ENCODE data around the gene RNF17.

RNF17 gene

DNA sequence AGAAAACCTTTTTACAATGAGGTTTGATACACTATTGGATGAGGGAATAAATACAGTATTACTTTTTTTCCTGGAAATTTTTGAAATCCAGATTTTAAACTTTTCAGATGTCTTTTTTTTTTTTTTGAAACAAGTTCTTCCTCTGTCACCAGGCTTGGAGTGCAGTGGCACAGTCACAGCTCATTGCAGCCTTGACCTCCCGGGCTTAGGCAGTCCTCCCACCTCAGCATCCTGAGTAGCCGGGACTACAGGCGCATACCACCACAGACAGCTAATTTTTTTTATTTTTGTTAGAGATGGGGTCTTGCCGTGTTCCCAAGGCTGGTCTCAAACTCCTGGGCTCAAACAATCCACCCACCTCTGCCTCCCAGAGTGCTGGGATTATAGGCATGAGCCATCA, 96.8 kb downstream of the RNF17 start:
- no peak for DNase-seq

GRCh38 chr13:24861617-24862362, 97.8 kb downstream of the RNF17 start:
- no peak for DNase-seq

- DNase-seq, result no peak
These were observed 100.0 kb downstream of the RNF17 start for GRCh38 chr13:24863748-24864540.

DNA sequence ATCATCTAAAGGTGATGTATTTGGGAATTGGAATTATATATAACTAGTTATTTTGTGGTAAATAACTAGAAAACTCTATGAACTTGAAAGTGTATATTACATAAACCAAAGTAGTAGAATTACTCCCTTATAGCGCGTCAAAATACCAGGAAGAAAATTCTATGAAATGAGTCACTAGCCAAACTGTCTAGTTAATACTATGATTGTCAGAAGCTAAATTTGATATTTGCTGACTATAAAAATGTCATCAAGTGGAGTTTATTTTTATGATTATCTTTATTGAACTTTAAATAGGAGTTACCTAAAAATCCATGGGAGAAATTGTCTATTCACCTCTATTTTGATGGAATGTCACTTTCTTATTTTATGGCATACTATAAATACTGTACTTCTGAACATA, 100.6 kb downstream of the RNF17 start:
- no peak for DNase-seq

DNA sequence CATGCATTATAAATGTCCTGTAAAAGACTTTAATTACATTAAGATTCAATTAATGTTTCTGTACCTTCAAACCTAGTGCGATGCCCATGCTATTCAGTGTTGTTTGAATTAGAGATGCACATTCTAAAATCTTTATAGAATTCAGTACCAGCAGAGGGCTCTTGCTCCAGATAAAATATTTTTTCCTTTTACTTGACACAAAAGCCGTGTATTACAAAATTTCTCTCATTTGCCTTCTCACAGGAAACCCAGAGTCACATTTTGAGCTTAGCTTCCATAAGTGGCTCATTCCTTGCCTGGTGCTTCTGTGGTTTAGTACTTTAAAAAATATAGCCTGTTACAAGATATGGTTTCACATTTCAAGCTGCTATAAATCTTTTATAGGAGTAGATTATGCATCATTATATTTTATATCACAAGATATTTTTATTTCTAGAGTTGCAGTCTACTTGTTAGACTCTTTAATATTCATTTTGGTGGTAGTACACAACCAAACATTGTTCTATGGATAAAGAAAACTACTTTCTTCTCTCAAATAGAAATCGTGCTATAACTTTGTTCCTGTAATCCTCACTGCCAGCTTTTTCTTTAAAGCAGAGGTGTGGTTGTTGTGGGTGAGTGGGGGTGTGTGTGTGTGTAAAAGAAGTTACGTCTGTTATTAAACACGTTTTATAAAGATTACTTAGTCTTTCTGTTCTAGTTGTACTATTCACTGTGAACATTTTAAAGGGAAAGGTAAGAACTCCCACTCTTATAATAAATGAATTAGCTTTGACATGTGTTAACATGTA, 101.4 kb downstream of the RNF17 start:
- no peak for DNase-seq

DNA sequence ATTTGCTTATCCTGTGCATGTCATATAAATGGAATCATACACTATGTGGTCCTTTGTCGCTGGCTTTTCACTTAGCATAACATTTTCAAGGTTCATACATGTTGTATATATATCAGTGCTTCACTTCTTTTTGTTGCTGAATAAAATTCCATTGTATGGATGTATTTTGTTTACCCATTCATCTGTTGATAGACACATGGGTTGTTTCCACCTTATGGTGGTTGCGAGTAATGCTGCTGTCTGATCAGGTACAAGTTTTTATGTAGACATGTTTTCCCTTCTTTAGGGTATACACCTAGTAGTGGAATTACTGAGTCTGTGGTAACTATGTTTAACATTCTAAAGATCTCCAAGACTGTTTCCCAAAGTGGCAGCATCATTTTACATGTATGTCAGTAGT, 102.5 kb downstream of the RNF17 start:
- no peak for DNase-seq

- DNase-seq, result no peak
These were observed 104.9 kb downstream of the RNF17 start for GRCh38 chr13:24868874-24869273.

GRCh38 chr13:24870380-24870760, 106.4 kb downstream of the RNF17 start:
- no peak for DNase-seq

- no peak for DNase-seq
These were observed 111.6 kb downstream of the RNF17 start for GRCh38 chr13:24875566-24875965.

DNA sequence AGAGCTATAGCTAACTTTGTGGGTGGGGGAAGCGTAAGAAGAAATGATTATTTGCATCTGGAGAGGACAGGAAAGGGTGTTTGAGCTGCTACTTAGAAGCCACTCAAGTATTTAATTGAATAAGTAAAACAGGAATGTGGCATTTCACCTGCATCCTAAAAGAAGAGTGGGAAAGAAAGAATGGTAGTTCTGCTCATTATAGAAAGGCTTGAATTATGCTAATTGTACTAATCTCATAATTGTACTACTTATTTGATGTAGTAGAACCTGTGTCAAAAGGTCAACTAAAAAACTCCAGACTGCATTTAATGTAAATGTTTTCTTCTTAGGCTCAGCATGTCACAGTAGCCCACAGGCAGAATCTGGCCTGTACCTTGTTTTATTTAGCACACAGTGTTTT, 113.6 kb downstream of the RNF17 start:
- no peak for DNase-seq

DNA sequence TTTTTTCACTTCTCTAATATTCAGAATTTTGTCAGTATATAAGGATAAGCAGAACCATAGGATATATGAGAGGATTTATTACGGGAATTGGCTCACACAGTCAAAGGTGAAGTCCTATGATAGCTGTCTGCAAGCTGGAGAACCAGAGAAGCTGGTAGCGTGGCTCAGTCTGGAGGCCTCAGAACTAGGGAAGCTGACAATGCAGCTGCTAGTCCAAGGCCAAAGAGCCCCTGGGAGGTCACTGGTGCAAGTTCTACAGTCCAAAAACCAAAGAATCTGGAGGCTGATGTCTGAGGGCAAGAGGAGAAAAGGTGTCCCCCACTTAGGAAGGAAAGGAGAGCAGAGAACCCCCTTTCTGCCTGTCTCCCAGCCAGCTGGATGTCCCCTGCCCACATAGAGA, 114.4 kb downstream of the RNF17 start:
- DNase-seq, result no peak

- DNase-seq, result no peak
These were observed 118.7 kb downstream of the RNF17 start for GRCh38 chr13:24882665-24883064.

- DNase-seq, result no peak
These were observed 123.8 kb downstream of the RNF17 start for GRCh38 chr13:24887759-24888158.

DNA sequence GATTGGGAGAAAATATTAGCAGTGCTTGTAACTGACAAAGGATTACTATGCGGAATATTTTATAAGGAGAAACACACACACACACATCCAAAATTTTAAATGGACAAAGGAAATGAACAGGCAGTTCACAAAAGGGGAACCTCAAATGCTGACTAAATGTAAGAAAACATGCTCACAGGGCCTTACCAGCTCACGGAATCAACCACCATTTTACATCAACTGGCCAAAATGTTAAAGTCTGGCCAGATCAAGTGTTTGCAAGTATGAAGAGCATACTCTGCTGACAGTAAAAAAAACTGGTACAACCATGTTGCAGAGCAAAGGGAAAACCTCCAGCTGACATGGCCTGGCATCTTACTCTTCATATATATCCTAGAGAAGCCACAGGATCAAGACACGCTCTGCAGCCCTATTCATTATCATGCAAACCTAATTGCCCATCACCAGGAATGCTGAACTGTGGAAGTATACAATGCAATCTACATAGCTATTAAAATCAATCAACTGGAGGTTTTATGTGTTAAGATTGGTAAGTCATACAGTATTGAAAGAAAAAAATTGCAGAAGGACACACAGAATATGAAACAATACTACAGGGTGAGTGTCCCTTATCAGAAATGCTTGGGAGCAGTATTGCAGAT, 124.4 kb downstream of the RNF17 start:
- no peak for DNase-seq

DNA sequence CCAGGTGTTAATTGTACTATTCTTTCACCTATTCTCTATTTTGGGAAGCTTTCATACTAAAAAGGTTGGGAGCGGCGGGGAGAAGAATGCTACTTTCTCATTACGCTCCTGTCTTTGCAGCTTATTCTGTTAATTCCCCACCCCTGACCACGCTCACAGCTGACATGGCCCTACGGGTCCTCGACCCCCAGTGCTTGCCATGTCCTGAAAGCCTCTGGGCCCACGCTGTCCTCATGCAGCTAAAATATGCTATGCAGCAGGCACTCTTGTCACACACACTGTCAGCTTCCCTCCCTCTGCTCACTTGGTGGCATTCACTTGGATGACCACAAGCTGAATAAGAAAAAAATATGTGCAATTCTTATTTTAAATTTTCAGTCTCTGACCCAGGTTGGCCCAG, 126.3 kb downstream of the RNF17 start:
- DNase-seq, result no peak

DNA sequence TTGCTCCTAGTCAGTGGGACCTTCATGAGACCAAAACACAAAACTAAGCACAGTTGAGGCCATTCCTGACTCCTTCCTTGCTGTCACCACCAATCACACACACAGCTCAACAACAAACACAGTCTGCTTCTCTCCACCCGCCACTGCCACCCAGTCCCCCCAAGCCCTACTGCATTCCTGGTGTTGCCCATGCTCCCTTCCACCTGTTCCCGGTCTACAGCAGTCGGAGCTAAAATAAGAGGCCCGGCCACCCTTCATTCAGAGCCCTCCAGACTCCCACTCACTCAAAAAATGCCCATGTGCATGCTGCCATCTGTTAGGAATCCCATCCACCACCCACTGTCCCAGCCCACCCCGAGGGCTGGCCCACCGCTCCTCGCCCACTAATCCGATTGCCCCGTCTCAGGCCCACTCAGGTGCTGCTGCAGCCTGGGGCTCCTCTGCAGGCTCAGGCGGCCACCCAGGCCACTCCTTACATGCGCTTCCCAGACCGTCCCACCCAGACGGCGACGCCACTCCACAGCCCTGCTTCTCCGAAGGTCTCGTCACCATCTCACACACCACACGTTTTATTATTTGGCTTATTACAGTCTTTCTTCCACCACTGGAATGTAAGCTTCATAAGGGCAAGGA, 127.6 kb downstream of the RNF17 start:
- DNase-seq, result no peak

DNA sequence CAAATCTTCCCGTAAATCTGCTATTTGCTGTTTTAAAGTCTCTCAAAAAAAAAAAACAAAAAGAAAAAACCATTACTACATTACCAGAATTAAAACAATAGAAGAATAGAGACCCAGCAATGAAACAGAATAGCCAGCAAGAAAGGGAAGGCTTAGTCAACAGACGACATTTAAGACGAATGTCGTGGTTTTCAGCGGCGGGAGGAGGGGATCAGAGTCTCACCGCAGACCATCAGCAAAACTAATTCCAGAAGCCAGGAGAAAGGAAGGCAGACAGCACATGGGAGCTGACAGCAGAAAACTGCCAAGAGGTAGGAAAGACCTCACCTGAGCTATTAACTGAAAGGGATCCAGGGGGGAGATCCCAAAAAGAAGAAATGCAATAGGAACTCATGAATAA, 128.9 kb downstream of the RNF17 start:
- no peak for DNase-seq

GRCh38 chr13:24893863-24894262, 129.9 kb downstream of the RNF17 start:
- DNase-seq, result no peak

DNA sequence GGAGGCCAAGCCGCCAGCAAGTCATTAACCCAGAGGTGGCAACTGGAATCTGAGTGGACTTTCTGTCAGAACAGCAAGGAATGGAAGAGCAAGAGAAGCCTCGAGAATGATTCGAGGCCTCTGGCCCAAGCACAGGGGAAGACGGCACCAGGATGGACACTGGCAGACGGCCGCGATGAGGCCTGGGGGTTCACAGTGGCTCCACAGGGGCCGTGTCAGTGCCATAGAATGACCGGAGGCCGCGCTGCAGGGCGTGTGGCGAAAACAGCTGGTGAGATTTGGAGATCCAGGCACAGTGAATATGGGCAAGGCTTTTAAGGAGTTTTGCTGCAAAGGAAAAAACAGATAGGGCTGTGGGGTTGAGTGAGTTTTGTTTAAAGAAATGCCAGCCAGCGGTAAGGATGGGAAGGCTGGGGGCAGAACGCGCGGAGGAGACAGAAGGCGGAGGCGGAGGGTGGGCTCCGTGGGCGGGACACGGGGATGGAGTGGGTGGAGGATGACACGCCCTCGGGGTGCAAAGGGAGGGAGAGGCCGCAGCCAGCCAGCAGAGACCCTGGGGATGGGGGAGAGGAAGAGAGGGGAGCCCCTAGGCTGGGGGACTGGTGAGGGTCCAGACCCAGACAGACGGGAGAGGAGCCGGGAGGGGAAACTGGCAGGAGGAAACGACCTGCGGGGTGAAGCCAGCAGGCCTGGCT, 130.5 kb downstream of the RNF17 start:
- no peak for DNase-seq

GRCh38 chr13:24894972-24895300, 131.0 kb downstream of the RNF17 start:
- no peak for DNase-seq

DNA sequence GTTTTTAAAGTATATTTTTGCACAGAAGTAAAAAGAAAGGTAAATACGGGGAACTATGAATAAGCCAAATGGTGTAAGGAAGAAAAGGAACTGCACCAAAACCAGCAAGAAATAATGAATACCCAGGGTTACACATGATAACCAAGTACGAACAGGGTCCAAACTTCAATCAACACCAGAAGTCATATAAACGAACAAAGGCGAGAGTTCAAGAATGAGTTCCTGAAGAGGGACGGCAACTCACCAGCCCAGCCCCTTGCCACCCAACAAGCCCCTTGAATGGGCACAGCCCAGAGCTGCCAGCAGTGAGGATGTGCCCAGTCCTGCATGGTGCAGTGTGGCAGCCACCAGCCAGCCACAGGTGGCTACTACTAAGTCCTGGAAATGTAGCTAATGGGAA, 132.1 kb downstream of the RNF17 start:
- no peak for DNase-seq

GRCh38 chr13:24897293-24897692, 133.3 kb downstream of the RNF17 start:
- DNase-seq, result no peak

All from SHP77 treated with DMSO at 0.1 percent for 48 hours (cell line).